IPS-18c (cell line): ENCODE results near the gene RTN4RL1.
A peak's percentile ranks its signal among the peaks of the same experiment; 100 is the strongest.
"Not testable (repeated sequence)": the region's sequence is repeated elsewhere in the genome, so short reads cannot be mapped to it uniquely, and the experiment has no call there.

Source experiments
- H3K4me3 ChIP-seq: 2 replicates; pipeline ENCODE4 v1.7.0; 2013; ENCODE audit warnings: low read depth, mild to moderate bottlenecking, low read length, moderate library complexity; ENCODE audit not compliant: insufficient read depth
- H3K9me3 ChIP-seq: one replicate; pipeline ENCODE4 v1.6.1; 2013; ENCODE audit warnings: mild to moderate bottlenecking, low read length, moderate library complexity; ENCODE audit not compliant: control insufficient read depth, insufficient read depth

The RTN4RL1 gene

GRCh38 chr17:1907909-1908698 lies 117.0 kb downstream of the RTN4RL1 start:
- Histone ChIP-seq H3K4me3 (peak overlapping the region; percentile 22), H3K9me3 (no peaks in the 10 kb centered on the region)

GRCh38 chr17:1907216-1907631 lies 117.9 kb downstream of the RTN4RL1 start:
- no peak overlapping the region for H3K4me3 ChIP-seq
- H3K9me3 ChIP-seq: no peaks in the 10 kb centered on the region

- H3K4me3 ChIP-seq: no peak overlapping the region
- H3K9me3 ChIP-seq: no peaks in the 10 kb centered on the region
Measured at GRCh38 chr17:1906662-1907101, 118.5 kb downstream of the RTN4RL1 start.

GRCh38 chr17:1905190-1905913 lies 119.8 kb downstream of the RTN4RL1 start:
- Histone ChIP-seq H3K9me3 (no peaks in the 10 kb centered on the region), H3K4me3 (no peak overlapping the region)

DNA sequence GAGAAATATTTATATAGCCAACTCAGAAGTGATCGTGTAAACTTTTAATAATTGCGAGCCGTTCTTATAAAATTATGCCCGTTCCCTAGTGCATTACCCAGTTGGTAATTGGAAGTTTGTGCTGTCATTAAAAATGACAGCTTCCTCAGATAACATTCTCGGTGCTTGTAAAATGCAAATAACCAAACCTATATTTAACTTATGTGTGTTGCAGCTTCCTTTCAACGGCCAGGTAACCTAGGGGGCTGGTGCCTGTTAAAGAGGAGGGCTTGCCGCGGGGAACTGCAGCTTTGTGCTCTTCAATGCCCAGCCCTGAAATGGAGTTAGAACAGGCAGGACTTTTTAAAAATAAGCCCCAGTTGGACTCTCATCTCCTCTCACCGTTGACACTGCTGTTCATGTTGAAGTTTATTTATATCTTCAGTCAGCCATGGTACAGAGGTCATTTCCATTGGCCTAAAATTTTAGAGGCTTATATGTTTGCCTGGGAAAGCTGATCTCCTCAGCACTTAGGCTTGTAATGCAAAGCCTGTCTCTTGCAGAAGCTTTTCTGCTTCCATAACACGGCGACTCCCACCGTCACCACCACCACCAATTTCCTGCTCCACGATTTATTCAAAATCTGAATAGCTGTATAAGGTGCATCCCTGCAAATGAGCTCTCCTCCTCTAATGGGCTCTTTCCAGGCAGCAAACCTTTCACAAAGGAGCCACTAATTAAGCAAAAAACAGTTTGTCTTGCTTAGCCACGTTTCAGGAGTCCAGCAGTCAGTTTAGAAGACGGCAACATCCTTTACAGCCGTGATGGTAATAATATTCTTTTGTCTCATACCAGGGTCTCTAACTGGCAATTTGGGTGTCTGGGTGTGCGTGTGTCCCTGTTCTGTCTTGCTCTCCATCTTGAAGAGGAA lies 120.6 kb downstream of the RTN4RL1 start:
- Histone ChIP-seq H3K4me3 (no peak overlapping the region), H3K9me3 (no peaks in the 10 kb centered on the region)

GRCh38 chr17:1899403-1900000 lies 125.6 kb downstream of the RTN4RL1 start:
- Histone ChIP-seq H3K4me3 (no peak overlapping the region), H3K9me3 (no peaks in the 10 kb centered on the region)

DNA sequence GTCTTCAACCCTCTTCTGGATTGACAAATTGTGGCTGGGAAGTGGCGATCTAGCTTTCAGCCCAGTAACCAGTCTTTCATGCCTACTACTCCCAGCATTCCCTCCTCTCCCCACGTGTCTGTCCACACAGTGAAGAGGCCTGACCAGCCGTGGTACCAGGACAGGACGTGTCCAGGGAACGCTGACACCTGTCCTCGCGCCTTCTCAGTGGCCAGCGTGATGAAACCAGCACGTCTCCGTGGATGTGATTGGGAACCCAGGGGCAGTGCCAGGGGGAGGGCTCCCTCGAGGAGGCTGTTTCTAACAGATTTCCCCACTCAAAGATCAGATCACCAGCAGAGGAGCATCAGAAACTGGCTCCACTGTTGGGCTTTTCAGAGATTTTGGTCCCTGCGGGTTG lies 126.3 kb downstream of the RTN4RL1 start:
- H3K9me3 ChIP-seq: no peaks in the 10 kb centered on the region
- no peak overlapping the region for H3K4me3 ChIP-seq

- H3K4me3 ChIP-seq: no peak overlapping the region
- no peaks in the 10 kb centered on the region for H3K9me3 ChIP-seq
Measured at GRCh38 chr17:1898332-1898731, 126.8 kb downstream of the RTN4RL1 start.

GRCh38 chr17:1897105-1897656 lies 128.0 kb downstream of the RTN4RL1 start:
- Histone ChIP-seq H3K4me3 (no peak overlapping the region), H3K9me3 (no peaks in the 10 kb centered on the region)

GRCh38 chr17:1896243-1897104 lies 128.7 kb downstream of the RTN4RL1 start:
- Histone ChIP-seq H3K9me3 (no peaks in the 10 kb centered on the region), H3K4me3 (no peak overlapping the region)

DNA sequence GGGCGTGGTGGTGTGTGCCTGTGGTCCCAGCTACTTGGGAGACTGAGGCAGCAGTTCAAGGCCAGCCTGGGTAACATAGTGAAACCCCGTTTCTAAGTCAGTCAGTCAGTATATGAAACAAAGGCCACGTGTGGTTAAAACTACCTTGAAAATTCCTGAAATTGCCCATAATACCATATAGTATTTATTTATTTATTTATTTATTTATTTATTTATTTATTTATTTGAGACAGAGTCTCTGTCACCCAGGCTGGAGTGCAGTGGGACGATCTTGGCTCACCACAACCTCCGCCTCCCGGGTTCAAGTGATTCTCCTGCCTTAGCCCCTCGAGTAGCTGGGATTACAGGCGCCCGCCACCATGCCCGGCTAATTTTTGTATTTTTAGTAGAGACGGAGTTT lies 129.7 kb downstream of the RTN4RL1 start:
- H3K4me3 ChIP-seq, H3K9me3 ChIP-seq: not testable (repeated sequence)

DNA sequence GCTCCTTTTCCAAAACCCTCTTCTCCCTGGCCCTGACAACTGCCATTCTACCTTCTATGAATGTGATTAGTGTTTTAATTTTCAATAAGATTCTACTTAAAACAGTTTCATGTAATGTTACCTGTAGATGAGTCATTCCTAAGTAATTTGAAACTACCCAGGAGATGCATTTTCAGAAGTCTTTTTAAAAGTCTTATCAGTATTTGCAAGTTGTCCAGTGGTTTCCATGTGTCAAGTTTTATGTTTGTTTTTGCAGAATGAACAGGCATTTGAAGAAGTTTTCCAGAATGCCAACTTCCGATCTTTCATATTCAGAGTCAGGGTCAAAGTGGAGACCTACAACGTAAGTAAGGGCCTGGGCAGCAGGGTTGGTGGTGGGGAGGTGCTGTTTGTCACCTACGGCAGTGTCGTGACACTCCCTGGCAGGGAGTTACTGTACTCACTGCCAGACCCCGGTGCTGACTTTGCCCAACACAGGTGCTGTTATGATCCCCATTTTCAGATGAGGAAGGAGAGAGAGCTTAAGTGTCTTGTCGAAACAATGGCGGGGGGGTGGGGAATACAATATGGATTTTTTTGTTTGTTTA lies 130.3 kb downstream of the RTN4RL1 start:
- no peaks in the 10 kb centered on the region for H3K9me3 ChIP-seq
- no peak overlapping the region for H3K4me3 ChIP-seq

GRCh38 chr17:1890758-1891450 lies 134.2 kb downstream of the RTN4RL1 start:
- H3K4me3 ChIP-seq: no peak overlapping the region
- no peaks in the 10 kb centered on the region for H3K9me3 ChIP-seq

DNA sequence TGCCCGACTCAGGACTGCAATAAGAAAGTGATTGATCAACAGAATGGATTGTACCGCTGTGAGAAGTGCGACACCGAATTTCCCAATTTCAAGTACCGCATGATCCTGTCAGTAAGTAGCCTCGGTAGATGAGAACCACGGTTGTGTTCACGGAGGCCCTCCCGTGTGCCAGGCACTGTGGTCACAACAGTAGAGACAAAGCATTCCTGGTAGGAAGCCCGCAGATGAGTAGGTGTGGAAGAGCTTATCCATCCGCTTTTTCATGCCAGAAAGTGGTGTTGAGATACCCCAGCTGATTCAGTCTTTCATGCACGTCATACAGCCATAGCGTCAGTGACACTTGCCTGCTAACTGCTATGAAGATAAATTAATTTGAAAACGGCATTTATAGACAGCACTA lies 136.4 kb downstream of the RTN4RL1 start:
- peaks cover 2% of the 10 kb centered on the region for H3K9me3 ChIP-seq

More for the DNA sequence above, 136.4 kb downstream of the RTN4RL1 start:
- no peak overlapping the region for H3K4me3 ChIP-seq
